Astrocyte (in vitro differentiated cells and primary cell): ENCODE data around the gene THADA. TPM values are rescaled to one million over a fixed set of nuclear protein-coding genes. Genes with fewer than 3 reads are reported as not detected.
A peak's percentile ranks its signal among the peaks of the same experiment; 100 is the strongest.

Source experiments
- DNase-seq: peaks from one replicate; pipeline ENCODE4 v3.0.0-alpha.2; 2010; ENCODE audit warnings: low read depth
- FAIRE-seq: peaks from 2 replicates; lab custom pipeline; 2011; peaks lifted over from hg19 to GRCh38; lab: Jason Lieb, UNC
- H2AFZ ChIP-seq: 2 replicates; pipeline ENCODE4 v1.6.0; 2012; ENCODE audit warnings: low read depth, low read length, inconsistent platforms
- H3K27ac ChIP-seq: 2 replicates; pipeline ENCODE4 v1.5.1; 2011; ENCODE audit warnings: low read depth, low read length, inconsistent platforms
- H3K27me3 ChIP-seq: 2 replicates; pipeline ENCODE4 v1.6.0; 2011; ENCODE audit warnings: low read length, inconsistent platforms; ENCODE audit not compliant: insufficient read depth
- H3K36me3 ChIP-seq: 2 replicates; pipeline ENCODE4 v1.5.1; 2011; ENCODE audit warnings: low read length, inconsistent platforms; ENCODE audit not compliant: insufficient read depth
- H3K4me1 ChIP-seq: 2 replicates; pipeline ENCODE4 v1.5.1; 2011; ENCODE audit warnings: low read length, inconsistent platforms; ENCODE audit not compliant: insufficient read depth
- H3K4me2 ChIP-seq: 2 replicates; pipeline ENCODE4 v1.6.0; 2012; ENCODE audit warnings: low read length, inconsistent platforms
- H3K4me3 ChIP-seq: 2 replicates; pipeline ENCODE4 v1.5.1; 2011; ENCODE audit warnings: low read depth, mild to moderate bottlenecking, low read length, inconsistent platforms; ENCODE audit not compliant: insufficient read depth
- H3K79me2 ChIP-seq: 2 replicates; pipeline ENCODE4 v1.6.0; 2012; ENCODE audit warnings: mild to moderate bottlenecking, low read length, inconsistent platforms; ENCODE audit not compliant: insufficient read depth
- H3K9ac ChIP-seq: 2 replicates; pipeline ENCODE4 v1.6.0; 2012; ENCODE audit warnings: mild to moderate bottlenecking, low read length, inconsistent platforms
- H3K9me3 ChIP-seq: 2 replicates; pipeline ENCODE4 v1.5.1; 2012; ENCODE audit warnings: low read depth, mild to moderate bottlenecking, low read length, inconsistent platforms; ENCODE audit not compliant: insufficient read depth
- H4K20me1 ChIP-seq: 2 replicates; pipeline ENCODE4 v1.6.0; 2012; ENCODE audit warnings: low read length, inconsistent platforms; ENCODE audit not compliant: insufficient read depth
- H3K27ac Mint-ChIP-seq: one replicate; pipeline ENCODE4 v1.8.0; 2021; ENCODE audit warnings: mild to moderate bottlenecking, mixed read lengths; ENCODE audit not compliant: unreplicated experiment
- H3K27me3 Mint-ChIP-seq: one replicate; pipeline ENCODE4 v1.8.0; 2021; ENCODE audit warnings: low read depth, mixed read lengths; ENCODE audit not compliant: unreplicated experiment
- H3K36me3 Mint-ChIP-seq: one replicate; pipeline ENCODE4 v1.8.0; 2021; ENCODE audit warnings: low read depth, mixed read lengths; ENCODE audit not compliant: unreplicated experiment
- H3K4me1 Mint-ChIP-seq: one replicate; pipeline ENCODE4 v1.8.0; 2021; ENCODE audit warnings: low read depth, mixed read lengths; ENCODE audit not compliant: unreplicated experiment
- H3K4me3 Mint-ChIP-seq: one replicate; pipeline ENCODE4 v1.8.0; 2021; ENCODE audit warnings: mild to moderate bottlenecking, moderate library complexity, mixed read lengths; ENCODE audit not compliant: unreplicated experiment
- H3K9me3 Mint-ChIP-seq: one replicate; pipeline ENCODE4 v1.8.0; 2021; ENCODE audit warnings: mild to moderate bottlenecking, mixed read lengths; ENCODE audit not compliant: unreplicated experiment
- EZH2 ChIP-seq: IDR thresholded peaks from 2 replicates; pipeline ENCODE4 v1.6.1; 2012; ENCODE audit warnings: mild to moderate bottlenecking, low read length, inconsistent platforms; ENCODE audit not compliant: insufficient read depth
- total RNA-seq: library from RNA; stranded (reverse); gene quantifications from 2 replicates; pipeline ENCODE4 v1.2.1, GENCODE V29; 2021
- TF ChIP-seq, protein P1 (sequence below): IDR thresholded peaks from 2 replicates; pipeline ENCODE4 v1.5.1; 2011; ENCODE audit warnings: low read depth, mild to moderate bottlenecking, inconsistent platforms, low read length, moderate library complexity; ENCODE audit not compliant: insufficient read depth

THADA gene
- total RNA-seq, 1 donor from 2014 or later, result 16.2 TPM

DNA sequence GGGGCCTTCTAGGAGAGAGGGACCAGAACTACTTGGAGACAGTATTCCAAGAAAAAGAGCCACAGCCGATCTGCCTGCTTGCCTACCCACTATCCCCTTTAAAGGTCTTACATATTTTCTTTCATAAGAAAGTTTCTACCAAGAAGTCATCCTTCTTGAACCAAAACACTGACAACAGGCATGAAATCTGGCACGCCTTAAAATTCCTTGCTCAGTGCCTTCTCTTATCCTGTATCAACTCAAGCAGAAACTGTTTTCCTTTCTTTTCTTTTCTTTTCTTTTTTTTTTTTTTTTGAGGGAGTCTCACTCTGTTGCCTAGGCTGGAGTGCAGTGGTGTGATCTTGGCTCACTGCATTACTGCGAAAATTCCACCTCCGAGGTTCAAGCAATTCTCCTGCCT lies 321.1 kb downstream of the THADA start:
- no peak overlapping the region for H3K4me3 Mint-ChIP-seq
- peaks cover 3% of the 10 kb centered on the region for H3K36me3 Mint-ChIP-seq
- H3K36me3 ChIP-seq, result no peaks in the 10 kb centered on the region
- no peak overlapping the region for H3K4me3 ChIP-seq
- no peaks in the 10 kb centered on the region for H3K79me2 ChIP-seq
- no peak overlapping the region for H3K9ac ChIP-seq
- no peaks in the 10 kb centered on the region for H3K9me3 Mint-ChIP-seq
- H2AFZ ChIP-seq, result no peak overlapping the region
- DNase-seq (no peak), FAIRE-seq (no peak)
- no peaks in the 10 kb centered on the region for H3K9me3 ChIP-seq
- peaks cover 49% of the 10 kb centered on the region for H3K4me1 Mint-ChIP-seq
- TF ChIP-seq, protein P1, sequence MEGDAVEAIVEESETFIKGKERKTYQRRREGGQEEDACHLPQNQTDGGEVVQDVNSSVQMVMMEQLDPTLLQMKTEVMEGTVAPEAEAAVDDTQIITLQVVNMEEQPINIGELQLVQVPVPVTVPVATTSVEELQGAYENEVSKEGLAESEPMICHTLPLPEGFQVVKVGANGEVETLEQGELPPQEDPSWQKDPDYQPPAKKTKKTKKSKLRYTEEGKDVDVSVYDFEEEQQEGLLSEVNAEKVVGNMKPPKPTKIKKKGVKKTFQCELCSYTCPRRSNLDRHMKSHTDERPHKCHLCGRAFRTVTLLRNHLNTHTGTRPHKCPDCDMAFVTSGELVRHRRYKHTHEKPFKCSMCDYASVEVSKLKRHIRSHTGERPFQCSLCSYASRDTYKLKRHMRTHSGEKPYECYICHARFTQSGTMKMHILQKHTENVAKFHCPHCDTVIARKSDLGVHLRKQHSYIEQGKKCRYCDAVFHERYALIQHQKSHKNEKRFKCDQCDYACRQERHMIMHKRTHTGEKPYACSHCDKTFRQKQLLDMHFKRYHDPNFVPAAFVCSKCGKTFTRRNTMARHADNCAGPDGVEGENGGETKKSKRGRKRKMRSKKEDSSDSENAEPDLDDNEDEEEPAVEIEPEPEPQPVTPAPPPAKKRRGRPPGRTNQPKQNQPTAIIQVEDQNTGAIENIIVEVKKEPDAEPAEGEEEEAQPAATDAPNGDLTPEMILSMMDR, result no peak
- no peak for TF ChIP-seq EZH2
- no peaks in the 10 kb centered on the region for H3K27me3 ChIP-seq
- no peak overlapping the region for H3K4me2 ChIP-seq
- no peak overlapping the region for H3K27ac Mint-ChIP-seq
- H3K4me1 ChIP-seq, result peaks cover 31% of the 10 kb centered on the region
- no peak overlapping the region for H3K27ac ChIP-seq
- H4K20me1 ChIP-seq, result peaks cover 13% of the 10 kb centered on the region
- no peaks in the 10 kb centered on the region for H3K27me3 Mint-ChIP-seq

GRCh38 chr2:43274055-43274454 lies 321.8 kb downstream of the THADA start:
- Mint-ChIP-seq H3K36me3 (peaks cover 3% of the 10 kb centered on the region), H3K4me1 (peaks cover 55% of the 10 kb centered on the region), H3K9me3 (no peaks in the 10 kb centered on the region), H3K4me3 (peak overlapping the region; percentile 41), H3K27me3 (no peaks in the 10 kb centered on the region), H3K27ac (peak overlapping the region; percentile 1)
- H3K9me3 ChIP-seq, result no peaks in the 10 kb centered on the region
- TF ChIP-seq, protein P1, result no peak
- no peak for TF ChIP-seq EZH2
- H3K79me2 ChIP-seq, result no peaks in the 10 kb centered on the region
- H3K4me2 ChIP-seq, result peak overlapping the region; percentile 36
- no peak overlapping the region for H3K9ac ChIP-seq
- H3K27ac ChIP-seq, result no peak overlapping the region
- H3K27me3 ChIP-seq, result no peaks in the 10 kb centered on the region
- FAIRE-seq, result no peak
- H3K4me3 ChIP-seq, result no peak overlapping the region
- peaks cover 18% of the 10 kb centered on the region for H4K20me1 ChIP-seq
- H3K4me1 ChIP-seq, result peaks cover 38% of the 10 kb centered on the region
- H3K36me3 ChIP-seq, result no peaks in the 10 kb centered on the region
- H2AFZ ChIP-seq, result no peak overlapping the region
- no peak for DNase-seq

DNA sequence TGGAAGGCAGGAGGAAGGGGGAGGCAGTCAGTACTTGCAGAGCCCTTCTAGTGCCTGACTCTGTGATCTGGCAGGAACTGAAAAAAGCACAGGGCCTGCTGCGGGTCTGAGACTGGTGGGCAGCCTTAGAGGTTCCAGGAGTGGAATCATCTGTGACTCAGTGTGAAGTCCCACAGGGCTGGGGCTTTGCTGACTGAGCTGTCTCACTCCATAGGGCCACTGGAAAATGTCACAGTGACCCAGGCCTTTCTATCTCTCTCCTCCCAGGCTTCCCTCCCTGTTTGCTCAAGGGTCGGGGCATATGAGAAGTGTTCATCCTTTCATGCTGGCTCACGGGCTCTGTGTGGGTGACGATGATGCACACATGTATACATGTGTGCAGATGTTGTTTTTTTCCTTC lies 322.3 kb downstream of the THADA start:
- peaks cover 58% of the 10 kb centered on the region for H3K4me1 Mint-ChIP-seq
- peak overlapping the region; percentile 36 for H3K4me2 ChIP-seq
- H3K27ac Mint-ChIP-seq, result peak overlapping the region; percentile 1
- H3K4me3 ChIP-seq, result no peak overlapping the region
- no peak overlapping the region for H3K4me3 Mint-ChIP-seq
- H3K27me3 Mint-ChIP-seq, result no peaks in the 10 kb centered on the region
- H3K9ac ChIP-seq, result no peak overlapping the region
- no peaks in the 10 kb centered on the region for H3K9me3 ChIP-seq
- no peaks in the 10 kb centered on the region for H3K36me3 ChIP-seq
- DNase-seq, result peak; percentile 43
- H4K20me1 ChIP-seq, result peaks cover 18% of the 10 kb centered on the region
- no peaks in the 10 kb centered on the region for H3K9me3 Mint-ChIP-seq
- peaks cover 3% of the 10 kb centered on the region for H3K36me3 Mint-ChIP-seq
- H3K27me3 ChIP-seq, result no peaks in the 10 kb centered on the region
- no peak for FAIRE-seq
- TF ChIP-seq EZH2, result no peak
- TF ChIP-seq, protein P1, result no peak
- peaks cover 43% of the 10 kb centered on the region for H3K4me1 ChIP-seq
- H3K27ac ChIP-seq, result peak overlapping the region; percentile 8
- H3K79me2 ChIP-seq, result no peaks in the 10 kb centered on the region
- H2AFZ ChIP-seq, result no peak overlapping the region
